HCT116 (cell line): Measurements from ENCODE around the gene MRPL36. TPM values are rescaled to one million over a fixed set of nuclear protein-coding genes. Genes with fewer than 3 reads are reported as not detected.

Experiments
- ATAC-seq: fragments of 200-7000 bp; cut with Tn5 transposase; 2 replicates; pipeline ENCODE4 v1.9.1; 2020; ENCODE audit warnings: mild to moderate bottlenecking, moderate library complexity
- BruUV-seq: library from RNA; stranded (reverse); fragments of 400-500 nt; replicated peaks from 2 replicates; lab custom pipeline; 2021; lab: Mats Ljungman, UMichigan
- CTCF ChIA-PET: fragments of 300-600 bp; sonication (Branson Sonifier 250); formaldehyde crosslinking; loops from one replicate; lab custom pipeline; 2021; ENCODE audit warnings: antibody characterized with exemption; lab: Charles Lee
- POLR2A ChIA-PET: fragments of 300-600, 350-600 bp; sonication (Branson Sonifier 250); formaldehyde crosslinking; loops from one replicate; lab custom pipeline; 2021; ENCODE audit warnings: antibody characterized with exemption; lab: Charles Lee
- RAD21 ChIA-PET, 2 experiments: fragments of 300-600 bp; sonication (Branson Sonifier 250); formaldehyde crosslinking; loops; one replicate each; lab custom pipeline; 2023; ENCODE audit warnings: low total read pairs in 2 of 2; ENCODE audit not compliant: uncharacterized antibody in 2 of 2, unreplicated experiment in 2 of 2, low non-redundant PET in 1 of 2; lab: Charles Lee
- DNase-seq: peaks from one replicate; pipeline ENCODE4 v3.0.0-alpha.2; 2010; ENCODE audit warnings: low read depth, low spot score
- H2AFZ ChIP-seq: fragments of 200-600 bp; shearing (Covaris generic), sonication (generic); 2 replicates; pipeline ENCODE4 v1.6.1; 2017; ENCODE audit warnings: low read depth, mixed run types, mixed read lengths, antibody characterized with exemption, low read length; ENCODE audit not compliant: poor library complexity, severe bottlenecking
- H3K27ac ChIP-seq: 2 replicates; pipeline ENCODE4 v1.5.1; 2012; ENCODE audit warnings: low read depth, low read length
- H3K27me3 ChIP-seq: fragments of 200-600 bp; sonication (generic); 2 replicates; pipeline ENCODE4 v1.6.1; 2016; ENCODE audit warnings: mixed run types, low read length, mixed read lengths; ENCODE audit not compliant: insufficient read depth
- H3K36me3 ChIP-seq, 2 experiments: fragments of 200-500 bp in 1 of 2; fragments of 200-600 bp in 1 of 2; sonication (Bioruptor generic) in 1 of 2; sonication (generic) in 1 of 2; 2 replicates each; pipeline versions ENCODE4 v1.5.1 to v1.6.1; 2014 to 2016; ENCODE audit warnings: low read length in 2 of 2, inconsistent platforms in 1 of 2, mixed read lengths in 1 of 2, mixed run types in 1 of 2; ENCODE audit not compliant: insufficient read depth in 2 of 2, control insufficient read depth in 1 of 2
- H3K4me1 ChIP-seq, 2 experiments: fragments of 200-600 bp in 1 of 2; sonication (generic) in 1 of 2; 2 replicates each; pipeline versions ENCODE4 v1.5.1 to v1.6.1; 2012 to 2017; ENCODE audit warnings: low read length in 2 of 2, inconsistent platforms in 1 of 2, mild to moderate bottlenecking in 1 of 2, mixed read lengths in 1 of 2, mixed run types in 1 of 2, moderate library complexity in 1 of 2; ENCODE audit not compliant: insufficient read depth in 2 of 2, control insufficient read depth in 1 of 2
- H3K4me2 ChIP-seq: fragments of 200-600 bp; sonication (generic); 2 replicates; pipeline ENCODE4 v1.6.1; 2017; ENCODE audit warnings: mixed run types, low read length, mixed read lengths
- H3K4me3 ChIP-seq, 2 experiments: fragments of 200-600 bp in 1 of 2; sonication (generic) in 1 of 2; replicated peaks in 1 of 2; 2 replicates each; pipeline ENCODE4 v1.5.1; 2011 to 2016; ENCODE audit warnings: low read length in 2 of 2, control low read depth in 1 of 2, low read depth in 1 of 2, mild to moderate bottlenecking in 1 of 2, mixed read lengths in 1 of 2, mixed run types in 1 of 2
- H3K79me2 ChIP-seq: fragments of 200-600 bp; sonication (generic); 2 replicates; pipeline ENCODE4 v1.6.1; 2017; ENCODE audit warnings: mild to moderate bottlenecking, mixed run types, low read length, moderate library complexity, mixed read lengths; ENCODE audit not compliant: insufficient read depth
- H3K9ac ChIP-seq: fragments of 200-600 bp; sonication (generic); 2 replicates; pipeline ENCODE4 v1.6.1; 2016; ENCODE audit warnings: low read length, mixed read lengths
- H3K9me2 ChIP-seq: fragments of 200-600 bp; sonication (generic), shearing (Covaris generic); 2 replicates; pipeline ENCODE4 v1.6.1; 2017; ENCODE audit warnings: mixed run types, mild to moderate bottlenecking, moderate library complexity; ENCODE audit not compliant: insufficient read depth
- H3K9me3 ChIP-seq, 2 experiments: fragments of 200-500 bp in 1 of 2; fragments of 200-600 bp in 1 of 2; sonication (Bioruptor generic) in 1 of 2; sonication (generic) in 1 of 2; 2 replicates each; pipeline ENCODE4 v1.6.1; 2014 to 2017; ENCODE audit warnings: low read length in 2 of 2, mixed read lengths in 2 of 2, inconsistent platforms in 1 of 2, low read depth in 1 of 2, mild to moderate bottlenecking in 1 of 2, mixed run types in 1 of 2, moderate library complexity in 1 of 2; ENCODE audit not compliant: control insufficient read depth in 1 of 2, insufficient read depth in 1 of 2
- H4K20me1 ChIP-seq: fragments of 200-600 bp; sonication (generic), shearing (Covaris generic); 2 replicates; pipeline ENCODE4 v1.6.1; 2017; ENCODE audit warnings: mixed run types, mild to moderate bottlenecking, moderate library complexity; ENCODE audit not compliant: insufficient read depth
- SRF ChIP-seq: IDR thresholded peaks from 2 replicates; pipeline ENCODE4 v1.6.1; 2012; ENCODE audit warnings: low read depth
- ZFX ChIP-seq: fragments of 450-650 bp; IDR thresholded peaks from 2 replicates; pipeline ENCODE4 v1.6.1; 2017
- intact Hi-C: fragments of 100-400 bp; cut with micrococcal nuclease; formaldehyde crosslinking; loops from 2 replicates; pipeline ENCODE4 v1.10.0; 2022
- total RNA-seq: library from RNA; stranded (reverse); gene quantifications from one replicate; pipeline ENCODE4 v1.2.1, GENCODE V29; 2021; ENCODE audit not compliant: unreplicated experiment

The MRPL36 gene
- total RNA-seq, 1 experiment from 2014 or later: 71.9 TPM

GRCh38 chr5:1803192-1803591, 3.6 kb upstream of the MRPL36 start:
- Histone ChIP-seq H3K4me3 (no peak overlapping the region), H2AFZ (no peak overlapping the region), H3K9me3 (no peaks in the 10 kb centered on the region), H4K20me1 (no peaks in the 10 kb centered on the region), H3K4me2 (no peak overlapping the region), H3K27me3 (no peaks in the 10 kb centered on the region), H3K9me2 (no peaks in the 10 kb centered on the region), H3K79me2 (peaks cover 95% of the 10 kb centered on the region), H3K9ac (no peak overlapping the region), H3K27ac (no peak overlapping the region), H3K4me1 (peaks cover 2 to 18% of the 10 kb centered on the region in 2 experiments; a peak in 3 of 4 replicates), H3K36me3 (peaks cover 40 to 60% of the 10 kb centered on the region in 2 experiments)
- intact Hi-C loops: loop anchor here (10.0 kb wide), 1 partner anchor 132 kb away; no protein-coding TSS in a partner anchor
- ATAC-seq: no peak
- BruUV-seq: no TSS peak
- POLR2A ChIA-PET: no interaction called here
- no peak for TF ChIP-seq SRF
- TF ChIP-seq, all 23 proteins: peak for 0
- RAD21 ChIA-PET: no interaction called here
- no peak for DNase-seq
- CTCF ChIA-PET: no interaction called here

GRCh38 chr5:1801967-1802295, 2.3 kb upstream of the MRPL36 start:
- Histone ChIP-seq H3K4me2 (peak overlapping the region; percentile 87), H3K27ac (peak overlapping the region; percentile 96), H3K9ac (peak overlapping the region; percentile 87), H3K9me2 (no peaks in the 10 kb centered on the region), H3K4me3 (peak overlapping the region; percentile 78 to 93), H3K9me3 (no peaks in the 10 kb centered on the region), H3K36me3 (peaks cover 45 to 58% of the 10 kb centered on the region in 2 experiments), H2AFZ (no peak overlapping the region), H4K20me1 (no peaks in the 10 kb centered on the region)
- ChIA-PET CTCF (no interaction called here), POLR2A (no interaction called here), RAD21 (no interaction called here)
- ATAC-seq: peak; percentile 30
- no TSS peak for BruUV-seq
- DNase-seq: no peak
- intact Hi-C loops: loop anchor here (10.0 kb wide), 1 partner anchor 133 kb away; no protein-coding TSS in a partner anchor
- TF ChIP-seq ZFX (no peak), SRF (0 out of 2 replicates have a peak, but pooled peaks have one; percentile 10)
- TF ChIP-seq, all 23 proteins: peak for 1
- peaks cover 95% of the 10 kb centered on the region for H3K79me2 ChIP-seq
- peaks cover 2 to 18% of the 10 kb centered on the region in 2 experiments; a peak in 3 of 4 replicates for H3K4me1 ChIP-seq
- no peaks in the 10 kb centered on the region for H3K27me3 ChIP-seq
